ENCODE measurements around the gene TSEN2. TPM values are rescaled to one million over a fixed set of nuclear protein-coding genes. Genes with fewer than 3 reads are reported as not detected.
A peak's percentile ranks its signal among the peaks of the same experiment; 100 is the strongest.
"Not testable (repeated sequence)": the region's sequence is repeated elsewhere in the genome, so short reads cannot be mapped to it uniquely, and the experiment has no call there.

Gene TSEN2
- total and polyA plus RNA-seq, 12 donors: 11.1 to 27.6 (median 20.5) TPM

- intact Hi-C loops (cut with DNase I): no loop called here
- DNase-seq: no peak
- Histone ChIP-seq H3K4me3 (no peak overlapping the region), H3K9me3 (replicated peaks in 1 of 3) (no peaks in the 10 kb centered on the region), H3K27ac (peak overlapping the region in 2 of 5 donors; percentile 49 to 63), H3K4me1 (replicated peaks in 1 of 2) (peaks cover 0 to 19% of the 10 kb centered on the region in 2 donors), H3K36me3 (replicated peaks in 1 of 2) (no peaks in the 10 kb centered on the region), H3K27me3 (no peaks in the 10 kb centered on the region)
- WGBS, 4 donors: 55 to 67% (median 65%) methylated on average over 5 of the region's 5 CpGs
- TF ChIP-seq CTCF (IDR thresholded peaks at IDR 0.05) (no peak), POLR2A (IDR thresholded peaks at IDR 0.05) (no peak)
Observed at GRCh38 chr3:12476238-12476897, 7.9 kb upstream of the TSEN2 start.

- intact Hi-C loops (cut with DNase I): no loop called here
- Histone ChIP-seq H3K36me3 (replicated peaks in 1 of 2) (no peaks in the 10 kb centered on the region), H3K27ac (peak overlapping the region in 2 of 5 donors; percentile 20 to 49), H3K27me3 (no peaks in the 10 kb centered on the region), H3K4me3 (no peak overlapping the region), H3K4me1 (replicated peaks in 1 of 2) (peaks cover 0 to 19% of the 10 kb centered on the region in 2 donors), H3K9me3 (replicated peaks in 1 of 3) (no peaks in the 10 kb centered on the region)
- DNase-seq: no peak
- WGBS, 4 donors: 88 to 90% (median 89%) methylated on average over 5 of the region's 5 CpGs
- no peak for TF ChIP-seq CTCF (IDR thresholded peaks at IDR 0.05)
- no peak for TF ChIP-seq POLR2A (IDR thresholded peaks at IDR 0.05)
Observed at GRCh38 chr3:12477256-12477655, 7.0 kb upstream of the TSEN2 start.

- whole genome bisulfite sequencing, 4 donors: 68 to 75% (median 70%) methylated on average over 5 of the region's 5 CpGs
Observed at GRCh38 chr3:12478326-12478725, 6.0 kb upstream of the TSEN2 start.

GRCh38 chr3:12479198-12479597, 5.1 kb upstream of the TSEN2 start:
- 58 to 91% (median 63%) methylated on average over 3 of the region's 3 CpGs for WGBS, 4 donors
- intact Hi-C loops (cut with DNase I): loop anchor here in 1 of 2 donors (2.0 kb wide), 1 partner anchor 344 kb away; no protein-coding TSS in a partner anchor
- not testable (repeated sequence) for H3K4me3 ChIP-seq; H3K27ac ChIP-seq; H3K27me3 ChIP-seq; DNase-seq; H3K36me3 ChIP-seq (replicated peaks in 1 of 2); H3K9me3 ChIP-seq (replicated peaks in 1 of 3)
- peaks cover 0 to 26% of the 10 kb centered on the region in 2 donors for H3K4me1 ChIP-seq (replicated peaks in 1 of 2)

More at GRCh38 chr3:12478326-12478725, 6.0 kb upstream of the TSEN2 start:
- Histone ChIP-seq H3K9me3 (replicated peaks in 1 of 3) (no peaks in the 10 kb centered on the region), H3K27ac (no peak overlapping the region), H3K27me3 (no peaks in the 10 kb centered on the region), H3K36me3 (replicated peaks in 1 of 2) (no peaks in the 10 kb centered on the region), H3K4me3 (no peak overlapping the region), H3K4me1 (replicated peaks in 1 of 2) (peaks cover 0 to 19% of the 10 kb centered on the region in 2 donors)
- no peak for TF ChIP-seq CTCF (IDR thresholded peaks at IDR 0.05)
- TF ChIP-seq POLR2A (IDR thresholded peaks at IDR 0.05): no peak
- DNase-seq: no peak
- intact Hi-C loops (cut with DNase I): loop anchor here in 1 of 2 donors (2.0 kb wide), 1 partner anchor 344 kb away; no protein-coding TSS in a partner anchor
